Smooth muscle cell (in vitro differentiated cells): Measurements from ENCODE around the gene HTR1D. TPM values are rescaled to one million over a fixed set of nuclear protein-coding genes. Genes with fewer than 3 reads are reported as not detected.

Experiments
- DNase-seq: peaks from one replicate; lab custom pipeline; 2025; ENCODE audit not compliant: unreplicated experiment; lab: John Stamatoyannopoulos, UW
- H2AFZ ChIP-seq: fragments of 200-600 bp; sonication (generic); 2 replicates; pipeline ENCODE4 v1.6.0; 2016; ENCODE audit warnings: antibody characterized with exemption, low read depth, mild to moderate bottlenecking
- H3F3A ChIP-seq: fragments of 200-600 bp; sonication (generic); 2 replicates; pipeline ENCODE4 v1.6.0; 2017; ENCODE audit warnings: antibody characterized with exemption, low read depth
- H3K27ac ChIP-seq: fragments of 200-600 bp; sonication (generic); 2 replicates; pipeline ENCODE4 v1.5.1; 2016; ENCODE audit warnings: low read depth, mild to moderate bottlenecking
- H3K27me3 ChIP-seq: fragments of 200-600 bp; sonication (generic); 2 replicates; pipeline ENCODE4 v1.6.1; 2016; ENCODE audit warnings: low read depth, mild to moderate bottlenecking
- H3K36me3 ChIP-seq: fragments of 200-600 bp; sonication (generic); 2 replicates; pipeline ENCODE4 v1.5.1; 2016; ENCODE audit warnings: low read depth
- H3K4me1 ChIP-seq: fragments of 200-600 bp; sonication (generic); 2 replicates; pipeline ENCODE4 v1.5.1; 2016; ENCODE audit warnings: low read depth
- H3K4me2 ChIP-seq: fragments of 200-600 bp; sonication (generic); 2 replicates; pipeline ENCODE4 v1.6.0; 2016; ENCODE audit warnings: mild to moderate bottlenecking
- H3K4me3 ChIP-seq: fragments of 200-600 bp; sonication (generic); 2 replicates; pipeline ENCODE4 v1.5.1; 2016; ENCODE audit warnings: mild to moderate bottlenecking
- H3K79me2 ChIP-seq: fragments of 200-600 bp; sonication (generic); 2 replicates; pipeline ENCODE4 v1.6.0; 2016; ENCODE audit warnings: low read depth, mild to moderate bottlenecking
- H3K9ac ChIP-seq: fragments of 200-600 bp; sonication (generic); 2 replicates; pipeline ENCODE4 v1.6.0; 2016; ENCODE audit warnings: low read depth
- H3K9me3 ChIP-seq: fragments of 200-600 bp; sonication (generic); replicated peaks from 2 replicates; pipeline ENCODE4 v1.5.1; 2016; ENCODE audit warnings: low read depth
- H4K20me1 ChIP-seq: fragments of 200-600 bp; sonication (generic); 2 replicates; pipeline ENCODE4 v1.6.0; 2016; ENCODE audit warnings: low read depth
- WGBS: methylation state at CpG from one replicate; pipeline ENCODE4 v1.1.7; 2016; ENCODE audit warnings: low lambda C conversion rate; 5-methylcytosine and 5-hydroxymethylcytosine counted together
- polyA plus RNA-seq: library from polyadenylated mRNA; unstranded; fragments of >200 nt; fragmentation: Nextera tagmentation; extraction: Ambion mirVana; gene quantifications from 2 replicates; pipeline ENCODE4 v1.2.1, GENCODE V29; 2016
- small RNA-seq: library from RNA; depleted of rRNA; stranded (forward); fragments of <200 nt; gene quantifications from one replicate; pipeline ENCODE3, GENCODE V24; 2014
- total RNA-seq: library from RNA; depleted of rRNA; stranded (reverse); fragments of >200 nt; gene quantifications from 2 replicates; pipeline ENCODE4 v1.2.3, GENCODE V29; 2014
- TF ChIP-seq, protein P1 (sequence below): fragments of 200-600 bp; sonication (generic); IDR thresholded peaks from 2 replicates; pipeline ENCODE4 v1.5.1; 2017; ENCODE audit warnings: borderline replicate concordance, mild to moderate bottlenecking, antibody characterized with exemption; ENCODE audit not compliant: insufficient read depth, poor library complexity, severe bottlenecking

Gene HTR1D
- total and polyA plus RNA-seq, 2 experiments from 2014 or later: 0.26 to 1.1 TPM

DNA sequence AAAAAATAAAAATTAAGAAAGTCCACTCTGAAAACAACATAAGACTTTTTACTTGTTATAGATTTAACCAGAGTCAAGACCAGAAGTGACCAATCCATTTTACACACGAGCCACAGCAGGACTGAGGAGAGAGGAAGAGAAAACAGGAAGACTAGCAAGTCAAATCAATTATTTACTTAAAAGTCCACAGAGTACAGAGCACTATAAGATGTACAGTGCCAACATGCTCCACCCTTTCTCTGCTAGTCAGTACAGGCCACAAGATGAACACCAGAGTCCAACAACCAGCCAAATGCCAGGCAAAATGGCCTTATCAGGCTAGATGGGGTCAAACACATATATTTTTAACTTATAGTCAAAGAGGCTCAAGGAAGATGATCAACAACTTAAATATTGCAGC is 68.2 kb downstream of the HTR1D start:
- H3K79me2 ChIP-seq: peaks cover 100% of the 10 kb centered on the region
- H3K4me1 ChIP-seq: no peaks in the 10 kb centered on the region
- H3K27me3 ChIP-seq: no peaks in the 10 kb centered on the region
- H3K9ac ChIP-seq: no peak overlapping the region
- H3F3A ChIP-seq: peaks cover 2% of the 10 kb centered on the region
- TF ChIP-seq, protein P1, sequence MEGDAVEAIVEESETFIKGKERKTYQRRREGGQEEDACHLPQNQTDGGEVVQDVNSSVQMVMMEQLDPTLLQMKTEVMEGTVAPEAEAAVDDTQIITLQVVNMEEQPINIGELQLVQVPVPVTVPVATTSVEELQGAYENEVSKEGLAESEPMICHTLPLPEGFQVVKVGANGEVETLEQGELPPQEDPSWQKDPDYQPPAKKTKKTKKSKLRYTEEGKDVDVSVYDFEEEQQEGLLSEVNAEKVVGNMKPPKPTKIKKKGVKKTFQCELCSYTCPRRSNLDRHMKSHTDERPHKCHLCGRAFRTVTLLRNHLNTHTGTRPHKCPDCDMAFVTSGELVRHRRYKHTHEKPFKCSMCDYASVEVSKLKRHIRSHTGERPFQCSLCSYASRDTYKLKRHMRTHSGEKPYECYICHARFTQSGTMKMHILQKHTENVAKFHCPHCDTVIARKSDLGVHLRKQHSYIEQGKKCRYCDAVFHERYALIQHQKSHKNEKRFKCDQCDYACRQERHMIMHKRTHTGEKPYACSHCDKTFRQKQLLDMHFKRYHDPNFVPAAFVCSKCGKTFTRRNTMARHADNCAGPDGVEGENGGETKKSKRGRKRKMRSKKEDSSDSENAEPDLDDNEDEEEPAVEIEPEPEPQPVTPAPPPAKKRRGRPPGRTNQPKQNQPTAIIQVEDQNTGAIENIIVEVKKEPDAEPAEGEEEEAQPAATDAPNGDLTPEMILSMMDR: no peak
- no peak for DNase-seq
- H3K27ac ChIP-seq: no peak overlapping the region
- WGBS: 84% methylated on average over 1 of the region's 1 CpG
- H3K36me3 ChIP-seq: no peaks in the 10 kb centered on the region
- H3K9me3 ChIP-seq: no peaks in the 10 kb centered on the region
- H3K4me3 ChIP-seq: no peak overlapping the region
- no peak overlapping the region for H2AFZ ChIP-seq
- H4K20me1 ChIP-seq: peaks cover 100% of the 10 kb centered on the region
- H3K4me2 ChIP-seq: no peak overlapping the region

DNA sequence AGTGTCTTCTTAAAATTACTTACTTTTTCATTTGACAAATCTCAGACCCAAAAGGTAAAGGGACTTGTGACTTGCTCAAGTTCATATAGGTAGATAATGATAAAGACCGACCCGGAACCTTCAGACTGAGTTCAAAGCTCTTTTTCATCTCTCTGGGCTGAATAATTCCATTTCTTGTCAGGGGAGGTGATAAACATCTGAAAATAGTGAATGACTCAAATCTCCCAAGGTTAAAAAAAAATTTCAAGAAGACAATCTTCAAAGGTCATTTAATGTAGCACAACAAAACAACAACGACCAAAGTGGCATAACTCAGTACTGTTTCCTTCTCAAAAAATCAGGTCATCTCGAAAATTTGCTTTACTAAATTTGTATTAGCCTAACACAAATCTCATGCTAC is 69.2 kb downstream of the HTR1D start:
- 78% methylated on average over 4 of the region's 4 CpGs for WGBS
- H3K79me2 ChIP-seq: peaks cover 100% of the 10 kb centered on the region
- H2AFZ ChIP-seq: no peak overlapping the region
- no peaks in the 10 kb centered on the region for H3K9me3 ChIP-seq
- no peak overlapping the region for H3K9ac ChIP-seq
- peak overlapping the region; percentile 17 for H3K27ac ChIP-seq
- H3K36me3 ChIP-seq: no peaks in the 10 kb centered on the region
- no peak overlapping the region for H3K4me2 ChIP-seq
- no peaks in the 10 kb centered on the region for H3F3A ChIP-seq
- H4K20me1 ChIP-seq: peaks cover 100% of the 10 kb centered on the region
- no peak overlapping the region for H3K4me3 ChIP-seq
- TF ChIP-seq, protein P1: no peak
- no peaks in the 10 kb centered on the region for H3K4me1 ChIP-seq
- no peak for DNase-seq
- no peaks in the 10 kb centered on the region for H3K27me3 ChIP-seq

Small RNA genes lying within 50 kb of the gene (small RNA-seq; reads per million reads assigned to genes)
- gene RNU6-135P (not detected), gene RNU6-514P (0.42 reads per million, percentile 13 among the genes with 10 or more reads in this experiment)

Other genes starting within 250 kb of the HTR1D start
- gene LACTBL1, start 244.6 kb downstream of the HTR1D start, total RNA-seq: not detected in 2 replicates
- not detected in 2 replicates for gene LACTBL1, start 244.6 kb downstream of the HTR1D start, polyA plus RNA-seq
- not detected in 2 replicates for gene TEX46, start 201.7 kb downstream of the HTR1D start, total RNA-seq
- gene TEX46, start 201.7 kb downstream of the HTR1D start, polyA plus RNA-seq: not detected in 2 replicates
- gene KDM1A, start 198.0 kb downstream of the HTR1D start, total RNA-seq: 101 and 103 TPM in 2 replicates
- 92.1 and 93.0 TPM in 2 replicates for gene KDM1A, start 198.0 kb downstream of the HTR1D start, polyA plus RNA-seq
- gene LUZP1, start 48.6 kb downstream of the HTR1D start, total RNA-seq: 29.2 and 41.1 TPM in 2 replicates
- gene LUZP1, start 48.6 kb downstream of the HTR1D start, polyA plus RNA-seq: 39.2 and 54.5 TPM in 2 replicates
- 99.9 and 120 TPM in 2 replicates for gene HNRNPR, start 126.8 kb upstream of the HTR1D start, total RNA-seq
- 96.3 and 104 TPM in 2 replicates for gene HNRNPR, start 126.8 kb upstream of the HTR1D start, polyA plus RNA-seq
- 12.9 and 19.6 TPM in 2 replicates for gene ZNF436, start 152.3 kb upstream of the HTR1D start, total RNA-seq
- 7.1 and 11.7 TPM in 2 replicates for gene ZNF436, start 152.3 kb upstream of the HTR1D start, polyA plus RNA-seq
- 8.2 and 11.7 TPM in 2 replicates for gene TCEA3, start 207.2 kb upstream of the HTR1D start, total RNA-seq
- gene TCEA3, start 207.2 kb upstream of the HTR1D start, polyA plus RNA-seq: 16.1 and 19.2 TPM in 2 replicates